ENCODE measurements around the gene SLC25A3. TPM values are rescaled to one million over a fixed set of nuclear protein-coding genes. Genes with fewer than 3 reads are reported as not detected.

The SLC25A3 gene
- total and polyA plus RNA-seq, 2 donors (not counting 1 experiment from before 2014, with no cell fraction given): 276 to 304 TPM

GRCh38 chr12:98594050-98594835 lies 757 bp downstream of the SLC25A3 start:
- intact Hi-C loops (cut with micrococcal nuclease): no loop called here
- ChIA-PET CTCF (interaction anchor here (1.1 to 5.3 kb wide), 7 partner anchors 18 to 86 kb away, joined by 3 to 31 read pairs (median 8); partner anchors contain the start of genes APAF1 and IKBIP), POLR2A (interaction anchor here (0.6 to 2.6 kb wide), 9 partner anchors 9 to 91 kb away, joined by 3 to 21 read pairs (median 3); partner anchors contain the start of genes APAF1 and IKBIP)
- no peaks in the 10 kb centered on the region for H3K9me3 Mint-ChIP-seq (ENCODE audit: insufficient read depth)
- Histone ChIP-seq H3K9ac (ENCODE audit: low read length) (peak overlapping the region; percentile 93), H3K36me3 (replicated peaks in 1 of 2; ENCODE audit: control extremely low read depth in 1 of 2, control insufficient read depth in 1 of 2, extremely low read depth in 1 of 2, insufficient read depth in 2 of 2, low read length in 1 of 2) (peaks cover 4 to 36% of the 10 kb centered on the region in 2 experiments), H2AFZ (ENCODE audit: insufficient read depth, low read depth, low read length, poor library complexity, severe bottlenecking) (peak overlapping the region; percentile 51), H3K9me3 (ENCODE audit: control extremely low read depth in 1 of 3, control insufficient read depth in 2 of 3, insufficient read depth in 1 of 3, low read length in 2 of 3) (no peaks in the 10 kb centered on the region), H3K4me2 (replicated peaks; ENCODE audit: low read depth, low read length, poor library complexity, severe bottlenecking) (peak overlapping the region; percentile 85), H3K4me1 (ENCODE audit: control insufficient read depth in 2 of 2, insufficient read depth in 2 of 2, low read length in 2 of 2) (peaks cover 20 to 25% of the 10 kb centered on the region in 2 donors), H3K79me2 (ENCODE audit: control insufficient read depth, insufficient read depth, low read length) (peaks cover 43% of the 10 kb centered on the region), H4K20me1 (ENCODE audit: control insufficient read depth, insufficient read depth, low read length, poor library complexity, severe bottlenecking) (no peaks in the 10 kb centered on the region), H3K27me3 (replicated peaks in 1 of 4; ENCODE audit: control extremely low read depth in 1 of 4, control insufficient read depth in 3 of 4, insufficient read depth in 4 of 4, low read length in 3 of 4) (no peaks in the 10 kb centered on the region), H3K27ac (ENCODE audit: low read length in 2 of 2) (peak overlapping the region; percentile 96 to 98), H3K4me3 (ENCODE audit: control extremely low read depth in 1 of 5, extremely low read depth in 1 of 5, insufficient read depth in 1 of 5, low read depth in 2 of 5, low read length in 4 of 5) (peak overlapping the region; percentile 91 to 100 (median 96))
- ATAC-seq (ENCODE audit: low read depth) (no peak), DNase-seq (no peak)
- peak overlapping the region; percentile 98 for H3K27ac Mint-ChIP-seq
- no peaks in the 10 kb centered on the region for H3K27me3 Mint-ChIP-seq
- peak overlapping the region; percentile 91 for H3K4me3 Mint-ChIP-seq
- TF ChIP-seq, protein P1, sequence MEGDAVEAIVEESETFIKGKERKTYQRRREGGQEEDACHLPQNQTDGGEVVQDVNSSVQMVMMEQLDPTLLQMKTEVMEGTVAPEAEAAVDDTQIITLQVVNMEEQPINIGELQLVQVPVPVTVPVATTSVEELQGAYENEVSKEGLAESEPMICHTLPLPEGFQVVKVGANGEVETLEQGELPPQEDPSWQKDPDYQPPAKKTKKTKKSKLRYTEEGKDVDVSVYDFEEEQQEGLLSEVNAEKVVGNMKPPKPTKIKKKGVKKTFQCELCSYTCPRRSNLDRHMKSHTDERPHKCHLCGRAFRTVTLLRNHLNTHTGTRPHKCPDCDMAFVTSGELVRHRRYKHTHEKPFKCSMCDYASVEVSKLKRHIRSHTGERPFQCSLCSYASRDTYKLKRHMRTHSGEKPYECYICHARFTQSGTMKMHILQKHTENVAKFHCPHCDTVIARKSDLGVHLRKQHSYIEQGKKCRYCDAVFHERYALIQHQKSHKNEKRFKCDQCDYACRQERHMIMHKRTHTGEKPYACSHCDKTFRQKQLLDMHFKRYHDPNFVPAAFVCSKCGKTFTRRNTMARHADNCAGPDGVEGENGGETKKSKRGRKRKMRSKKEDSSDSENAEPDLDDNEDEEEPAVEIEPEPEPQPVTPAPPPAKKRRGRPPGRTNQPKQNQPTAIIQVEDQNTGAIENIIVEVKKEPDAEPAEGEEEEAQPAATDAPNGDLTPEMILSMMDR (IDR thresholded peaks at IDR 0.05): no peak
- no peak for TF ChIP-seq EZH2 (IDR thresholded peaks at IDR 0.05; ENCODE audit: borderline replicate concordance, insufficient read depth, low read depth, low read length, poor library complexity, severe bottlenecking)
- under 1% methylated on average over 30 of the region's 35 CpGs for WGBS (ENCODE audit: insufficient coverage)
- peaks cover 34% of the 10 kb centered on the region for H3K4me1 Mint-ChIP-seq
